HEK293 (cell line): ENCODE data around the gene LAMA1.

ENCODE experiments used
- KLF16 ChIP-seq: fragments of 450-650 bp; formaldehyde crosslinking; IDR thresholded peaks from 2 replicates; pipeline ENCODE4 v1.5.1; 2017; ENCODE audit warnings: missing biosample characterization, missing genetic modification characterization
- KLF8 ChIP-seq: fragments of 450-650 bp; formaldehyde crosslinking; IDR thresholded peaks from 2 replicates; pipeline ENCODE4 v1.5.1; 2016; ENCODE audit warnings: missing biosample characterization, missing genetic modification characterization
- OVOL3 ChIP-seq: fragments of 450-650 bp; formaldehyde crosslinking; IDR thresholded peaks from 2 replicates; pipeline ENCODE4 v1.5.1; 2016; ENCODE audit warnings: missing biosample characterization, missing genetic modification characterization
- SP2 ChIP-seq: fragments of 450-650 bp; formaldehyde crosslinking; IDR thresholded peaks from 2 replicates; pipeline ENCODE4 v1.5.1; 2016; ENCODE audit warnings: missing biosample characterization, missing genetic modification characterization
- SP7 ChIP-seq: fragments of 450-650 bp; formaldehyde crosslinking; IDR thresholded peaks from 2 replicates; pipeline ENCODE4 v1.5.1; 2016; ENCODE audit warnings: missing biosample characterization, missing genetic modification characterization
- ZNF121 ChIP-seq: fragments of 450-650 bp; formaldehyde crosslinking; IDR thresholded peaks from 2 replicates; pipeline ENCODE4 v1.5.1; 2016; ENCODE audit warnings: missing biosample characterization, missing genetic modification characterization
- ZNF221 ChIP-seq: fragments of 450-650 bp; formaldehyde crosslinking; IDR thresholded peaks from 2 replicates; pipeline ENCODE4 v1.5.1; 2017; ENCODE audit warnings: missing biosample characterization, missing genetic modification characterization, borderline replicate concordance
- ZNF266 ChIP-seq: fragments of 450-650 bp; formaldehyde crosslinking; IDR thresholded peaks from 2 replicates; pipeline ENCODE4 v1.5.1; 2016; ENCODE audit warnings: missing biosample characterization, missing genetic modification characterization, low read depth
- ZNF341 ChIP-seq: fragments of 450-650 bp; formaldehyde crosslinking; IDR thresholded peaks from 2 replicates; pipeline ENCODE4; 2016; ENCODE audit warnings: low read depth, missing biosample characterization, missing genetic modification characterization
- ZNF350 ChIP-seq: fragments of 450-650 bp; formaldehyde crosslinking; IDR thresholded peaks from 2 replicates; pipeline ENCODE4 v1.5.0; 2017; ENCODE audit warnings: missing biosample characterization, mild to moderate bottlenecking, missing genetic modification characterization
- ZNF354C ChIP-seq: fragments of 450-650 bp; formaldehyde crosslinking; IDR thresholded peaks from 2 replicates; pipeline ENCODE4 v1.5.1; 2016; ENCODE audit warnings: missing biosample characterization, missing genetic modification characterization, low read depth, borderline replicate concordance
- ZNF544 ChIP-seq: fragments of 450-650 bp; formaldehyde crosslinking; IDR thresholded peaks from 2 replicates; pipeline ENCODE4 v1.5.0; 2017; ENCODE audit warnings: missing biosample characterization, missing genetic modification characterization
- ZNF792 ChIP-seq: fragments of 450-650 bp; formaldehyde crosslinking; IDR thresholded peaks from 2 replicates; pipeline ENCODE4 v1.5.1; 2016; ENCODE audit warnings: missing biosample characterization, missing genetic modification characterization
- ZSCAN16 ChIP-seq: fragments of 450-650 bp; formaldehyde crosslinking; IDR thresholded peaks from 2 replicates; pipeline ENCODE4 v1.5.1; 2016; ENCODE audit warnings: missing biosample characterization, missing genetic modification characterization
- TF ChIP-seq, protein P1 (sequence below): fragments of 450-650 bp; formaldehyde crosslinking; IDR thresholded peaks from 2 replicates; pipeline ENCODE4 v1.5.1; 2017; ENCODE audit warnings: missing biosample characterization, missing genetic modification characterization
- TF ChIP-seq, protein P2 (sequence below): fragments of 450-650 bp; formaldehyde crosslinking; IDR thresholded peaks from 2 replicates; pipeline ENCODE4 v1.5.1; 2016; ENCODE audit warnings: missing biosample characterization, missing genetic modification characterization
- TF ChIP-seq, protein P3 (sequence below): sonication (generic); formaldehyde crosslinking; IDR thresholded peaks from 2 replicates; pipeline ENCODE4 v1.8.1; 2022; ENCODE audit warnings: mild to moderate bottlenecking, moderate library complexity, missing genetic modification reagents
- TF ChIP-seq, protein P4 (sequence below): fragments of 450-650 bp; formaldehyde crosslinking; IDR thresholded peaks from 2 replicates; pipeline ENCODE4 v1.5.1; 2017; ENCODE audit warnings: missing biosample characterization, missing genetic modification characterization
- TF ChIP-seq, protein P5 (sequence below): fragments of 450-650 bp; formaldehyde crosslinking; IDR thresholded peaks from 2 replicates; pipeline ENCODE4 v1.5.1; 2016; ENCODE audit warnings: missing biosample characterization, missing genetic modification characterization
- TF ChIP-seq, protein P6 (sequence below): fragments of 450-650 bp; formaldehyde crosslinking; IDR thresholded peaks from 2 replicates; pipeline ENCODE4 v1.5.1; 2016; ENCODE audit warnings: missing biosample characterization, missing genetic modification characterization

The LAMA1 gene

DNA sequence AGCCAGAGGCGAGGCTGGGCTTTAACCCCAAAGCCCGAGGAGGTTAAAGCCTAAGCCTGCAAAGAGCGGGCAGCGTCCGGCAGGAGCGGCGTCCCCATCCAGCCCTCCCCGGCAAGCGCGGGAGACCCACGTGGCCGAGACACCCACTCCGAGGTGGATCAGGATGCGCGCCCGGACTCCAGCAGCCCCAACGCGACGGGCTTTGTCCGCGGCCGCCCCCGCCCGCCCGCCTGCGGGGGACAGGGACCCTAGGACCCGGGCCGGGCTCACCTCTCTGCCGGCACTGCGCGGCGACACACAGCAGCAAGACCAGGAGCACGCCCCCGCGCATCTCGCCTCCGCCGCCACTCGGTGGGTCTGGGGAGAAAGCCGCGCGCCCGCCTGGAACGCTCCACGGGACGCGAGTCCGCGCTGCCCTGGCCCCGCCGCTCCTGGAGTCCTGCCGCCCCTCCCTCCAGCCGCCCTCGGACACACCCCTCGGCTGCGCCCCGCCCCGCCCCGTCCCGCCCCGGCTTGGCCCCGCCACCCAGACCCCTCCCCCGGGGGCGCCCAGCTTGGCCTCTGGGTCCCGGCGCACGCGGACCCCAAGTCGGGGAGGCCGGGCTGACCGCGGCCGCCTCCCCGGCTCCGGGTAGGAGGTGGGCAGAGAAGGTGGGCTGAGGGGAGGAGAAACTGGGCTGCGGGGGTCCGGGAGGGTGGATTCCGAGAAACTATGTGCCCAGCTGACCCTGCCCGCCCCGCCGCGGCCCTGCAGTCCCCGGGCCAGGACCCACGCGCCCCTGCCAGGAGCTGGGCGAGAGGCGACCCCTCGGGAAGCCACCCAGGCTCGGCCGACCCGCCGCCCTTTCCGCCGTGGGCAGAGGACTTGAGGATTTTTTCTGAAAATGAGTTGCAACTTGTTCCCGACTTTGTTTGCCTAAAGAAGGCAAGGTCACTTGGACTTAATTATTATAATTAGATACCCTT lies at the start of gene LAMA1 (continued):
- TF ChIP-seq, protein P1, sequence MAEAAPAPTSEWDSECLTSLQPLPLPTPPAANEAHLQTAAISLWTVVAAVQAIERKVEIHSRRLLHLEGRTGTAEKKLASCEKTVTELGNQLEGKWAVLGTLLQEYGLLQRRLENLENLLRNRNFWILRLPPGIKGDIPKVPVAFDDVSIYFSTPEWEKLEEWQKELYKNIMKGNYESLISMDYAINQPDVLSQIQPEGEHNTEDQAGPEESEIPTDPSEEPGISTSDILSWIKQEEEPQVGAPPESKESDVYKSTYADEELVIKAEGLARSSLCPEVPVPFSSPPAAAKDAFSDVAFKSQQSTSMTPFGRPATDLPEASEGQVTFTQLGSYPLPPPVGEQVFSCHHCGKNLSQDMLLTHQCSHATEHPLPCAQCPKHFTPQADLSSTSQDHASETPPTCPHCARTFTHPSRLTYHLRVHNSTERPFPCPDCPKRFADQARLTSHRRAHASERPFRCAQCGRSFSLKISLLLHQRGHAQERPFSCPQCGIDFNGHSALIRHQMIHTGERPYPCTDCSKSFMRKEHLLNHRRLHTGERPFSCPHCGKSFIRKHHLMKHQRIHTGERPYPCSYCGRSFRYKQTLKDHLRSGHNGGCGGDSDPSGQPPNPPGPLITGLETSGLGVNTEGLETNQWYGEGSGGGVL (tag by site-specific recombination): peak; percentile 33; the same call in 1 of the 2 replicates
- TF ChIP-seq ZNF350 (tag by site-specific recombination): no peak
- TF ChIP-seq ZNF544: no peak
- TF ChIP-seq OVOL3 (tag by site-specific recombination): no peak
- TF ChIP-seq ZNF341 (tag by site-specific recombination): peak; percentile 59
- no peak for TF ChIP-seq KLF8 (tag by site-specific recombination)
- TF ChIP-seq ZNF266 (tag by site-specific recombination): no peak
- TF ChIP-seq, protein P2, sequence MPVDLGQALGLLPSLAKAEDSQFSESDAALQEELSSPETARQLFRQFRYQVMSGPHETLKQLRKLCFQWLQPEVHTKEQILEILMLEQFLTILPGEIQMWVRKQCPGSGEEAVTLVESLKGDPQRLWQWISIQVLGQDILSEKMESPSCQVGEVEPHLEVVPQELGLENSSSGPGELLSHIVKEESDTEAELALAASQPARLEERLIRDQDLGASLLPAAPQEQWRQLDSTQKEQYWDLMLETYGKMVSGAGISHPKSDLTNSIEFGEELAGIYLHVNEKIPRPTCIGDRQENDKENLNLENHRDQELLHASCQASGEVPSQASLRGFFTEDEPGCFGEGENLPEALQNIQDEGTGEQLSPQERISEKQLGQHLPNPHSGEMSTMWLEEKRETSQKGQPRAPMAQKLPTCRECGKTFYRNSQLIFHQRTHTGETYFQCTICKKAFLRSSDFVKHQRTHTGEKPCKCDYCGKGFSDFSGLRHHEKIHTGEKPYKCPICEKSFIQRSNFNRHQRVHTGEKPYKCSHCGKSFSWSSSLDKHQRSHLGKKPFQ (tag by site-specific recombination): no peak
- TF ChIP-seq, protein P3, sequence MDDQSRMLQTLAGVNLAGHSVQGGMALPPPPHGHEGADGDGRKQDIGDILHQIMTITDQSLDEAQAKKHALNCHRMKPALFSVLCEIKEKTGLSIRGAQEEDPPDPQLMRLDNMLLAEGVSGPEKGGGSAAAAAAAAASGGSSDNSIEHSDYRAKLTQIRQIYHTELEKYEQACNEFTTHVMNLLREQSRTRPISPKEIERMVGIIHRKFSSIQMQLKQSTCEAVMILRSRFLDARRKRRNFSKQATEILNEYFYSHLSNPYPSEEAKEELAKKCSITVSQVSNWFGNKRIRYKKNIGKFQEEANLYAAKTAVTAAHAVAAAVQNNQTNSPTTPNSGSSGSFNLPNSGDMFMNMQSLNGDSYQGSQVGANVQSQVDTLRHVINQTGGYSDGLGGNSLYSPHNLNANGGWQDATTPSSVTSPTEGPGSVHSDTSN (CRISPR knock-in tag): peak; percentile 52; the same call in 1 of the 2 replicates
- no peak for TF ChIP-seq SP2
- no peak for TF ChIP-seq ZNF121 (tag by site-specific recombination)
- no peak for TF ChIP-seq ZSCAN16 (tag by site-specific recombination)
- TF ChIP-seq ZNF792 (tag by site-specific recombination): no peak
- TF ChIP-seq, protein P4, sequence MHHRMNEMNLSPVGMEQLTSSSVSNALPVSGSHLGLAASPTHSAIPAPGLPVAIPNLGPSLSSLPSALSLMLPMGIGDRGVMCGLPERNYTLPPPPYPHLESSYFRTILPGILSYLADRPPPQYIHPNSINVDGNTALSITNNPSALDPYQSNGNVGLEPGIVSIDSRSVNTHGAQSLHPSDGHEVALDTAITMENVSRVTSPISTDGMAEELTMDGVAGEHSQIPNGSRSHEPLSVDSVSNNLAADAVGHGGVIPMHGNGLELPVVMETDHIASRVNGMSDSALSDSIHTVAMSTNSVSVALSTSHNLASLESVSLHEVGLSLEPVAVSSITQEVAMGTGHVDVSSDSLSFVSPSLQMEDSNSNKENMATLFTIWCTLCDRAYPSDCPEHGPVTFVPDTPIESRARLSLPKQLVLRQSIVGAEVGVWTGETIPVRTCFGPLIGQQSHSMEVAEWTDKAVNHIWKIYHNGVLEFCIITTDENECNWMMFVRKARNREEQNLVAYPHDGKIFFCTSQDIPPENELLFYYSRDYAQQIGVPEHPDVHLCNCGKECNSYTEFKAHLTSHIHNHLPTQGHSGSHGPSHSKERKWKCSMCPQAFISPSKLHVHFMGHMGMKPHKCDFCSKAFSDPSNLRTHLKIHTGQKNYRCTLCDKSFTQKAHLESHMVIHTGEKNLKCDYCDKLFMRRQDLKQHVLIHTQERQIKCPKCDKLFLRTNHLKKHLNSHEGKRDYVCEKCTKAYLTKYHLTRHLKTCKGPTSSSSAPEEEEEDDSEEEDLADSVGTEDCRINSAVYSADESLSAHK (tag by site-specific recombination): no peak
- TF ChIP-seq ZNF354C: no peak
- peak; percentile 33; the same call in 1 of the 2 replicates for TF ChIP-seq KLF16 (tag by site-specific recombination)
- TF ChIP-seq SP7 (tag by site-specific recombination): no peak
- TF ChIP-seq, protein P5, sequence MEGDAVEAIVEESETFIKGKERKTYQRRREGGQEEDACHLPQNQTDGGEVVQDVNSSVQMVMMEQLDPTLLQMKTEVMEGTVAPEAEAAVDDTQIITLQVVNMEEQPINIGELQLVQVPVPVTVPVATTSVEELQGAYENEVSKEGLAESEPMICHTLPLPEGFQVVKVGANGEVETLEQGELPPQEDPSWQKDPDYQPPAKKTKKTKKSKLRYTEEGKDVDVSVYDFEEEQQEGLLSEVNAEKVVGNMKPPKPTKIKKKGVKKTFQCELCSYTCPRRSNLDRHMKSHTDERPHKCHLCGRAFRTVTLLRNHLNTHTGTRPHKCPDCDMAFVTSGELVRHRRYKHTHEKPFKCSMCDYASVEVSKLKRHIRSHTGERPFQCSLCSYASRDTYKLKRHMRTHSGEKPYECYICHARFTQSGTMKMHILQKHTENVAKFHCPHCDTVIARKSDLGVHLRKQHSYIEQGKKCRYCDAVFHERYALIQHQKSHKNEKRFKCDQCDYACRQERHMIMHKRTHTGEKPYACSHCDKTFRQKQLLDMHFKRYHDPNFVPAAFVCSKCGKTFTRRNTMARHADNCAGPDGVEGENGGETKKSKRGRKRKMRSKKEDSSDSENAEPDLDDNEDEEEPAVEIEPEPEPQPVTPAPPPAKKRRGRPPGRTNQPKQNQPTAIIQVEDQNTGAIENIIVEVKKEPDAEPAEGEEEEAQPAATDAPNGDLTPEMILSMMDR: peak; percentile 25; the same call in 1 of the 2 replicates
- TF ChIP-seq ZNF221 (tag by site-specific recombination): no peak
- TF ChIP-seq, protein P6, sequence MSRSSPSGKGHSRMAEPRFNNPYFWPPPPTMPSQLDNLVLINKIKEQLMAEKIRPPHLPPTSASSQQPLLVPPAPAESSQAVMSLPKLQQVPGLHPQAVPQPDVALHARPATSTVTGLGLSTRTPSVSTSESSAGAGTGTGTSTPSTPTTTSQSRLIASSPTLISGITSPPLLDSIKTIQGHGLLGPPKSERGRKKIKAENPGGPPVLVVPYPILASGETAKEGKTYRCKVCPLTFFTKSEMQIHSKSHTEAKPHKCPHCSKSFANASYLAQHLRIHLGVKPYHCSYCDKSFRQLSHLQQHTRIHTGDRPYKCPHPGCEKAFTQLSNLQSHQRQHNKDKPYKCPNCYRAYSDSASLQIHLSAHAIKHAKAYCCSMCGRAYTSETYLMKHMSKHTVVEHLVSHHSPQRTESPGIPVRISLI (tag by site-specific recombination): no peak
